Mammary epithelial cell (primary cell): Measurements from ENCODE around the gene ABCD3.
"Not testable (repeated sequence)": the region's sequence is repeated elsewhere in the genome, so short reads cannot be mapped to it uniquely, and the experiment has no call there.

Experiments used
- EZH2 ChIP-seq: IDR thresholded peaks from 2 replicates; pipeline ENCODE4 v1.6.1; 2012; ENCODE audit warnings: low read length, inconsistent platforms, borderline replicate concordance
- TF ChIP-seq, protein P1 (sequence below), 2 donors: IDR thresholded peaks in 1 of 2; conservative IDR thresholded peaks in 1 of 2; 2 replicates each; pipeline ENCODE4 v1.5.1; 2011 to 2012; ENCODE audit warnings: inconsistent platforms in 2 of 2, low read length in 2 of 2, mild to moderate bottlenecking in 2 of 2, control low read depth in 1 of 2, low read depth in 1 of 2; ENCODE audit not compliant: insufficient read depth in 1 of 2; ENCODE audit errors: extremely low read depth in 1 of 2

DNA sequence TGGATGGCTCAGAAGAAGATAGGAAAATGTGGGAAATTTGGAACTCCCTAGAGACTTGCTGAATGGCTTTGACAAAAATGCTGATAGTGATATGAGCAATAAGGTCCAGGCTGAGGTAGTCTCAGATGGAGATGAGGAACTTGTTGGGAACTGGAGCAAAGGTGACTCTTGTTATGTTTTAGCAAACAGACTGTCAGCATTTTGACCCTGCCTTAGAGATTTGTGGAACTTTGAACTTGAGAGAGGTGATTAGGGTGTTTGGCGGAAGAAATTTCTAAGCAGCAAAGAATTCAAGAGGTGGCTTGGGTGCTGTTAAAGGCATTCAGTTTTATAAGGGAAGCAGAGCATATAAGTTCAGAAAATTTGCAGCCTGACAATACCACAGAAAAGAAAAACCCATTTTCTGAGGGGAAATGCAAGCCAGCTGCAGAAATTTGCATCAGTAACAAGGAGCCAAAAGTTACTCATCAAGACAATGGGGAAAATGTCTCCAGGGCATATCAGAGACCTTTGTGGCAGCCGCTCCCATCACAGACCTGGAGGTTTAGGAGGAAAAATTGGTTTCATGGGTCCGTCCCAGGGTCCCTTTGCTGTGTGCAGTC is 10.8 kb downstream of the ABCD3 start:
- TF ChIP-seq, protein P1, sequence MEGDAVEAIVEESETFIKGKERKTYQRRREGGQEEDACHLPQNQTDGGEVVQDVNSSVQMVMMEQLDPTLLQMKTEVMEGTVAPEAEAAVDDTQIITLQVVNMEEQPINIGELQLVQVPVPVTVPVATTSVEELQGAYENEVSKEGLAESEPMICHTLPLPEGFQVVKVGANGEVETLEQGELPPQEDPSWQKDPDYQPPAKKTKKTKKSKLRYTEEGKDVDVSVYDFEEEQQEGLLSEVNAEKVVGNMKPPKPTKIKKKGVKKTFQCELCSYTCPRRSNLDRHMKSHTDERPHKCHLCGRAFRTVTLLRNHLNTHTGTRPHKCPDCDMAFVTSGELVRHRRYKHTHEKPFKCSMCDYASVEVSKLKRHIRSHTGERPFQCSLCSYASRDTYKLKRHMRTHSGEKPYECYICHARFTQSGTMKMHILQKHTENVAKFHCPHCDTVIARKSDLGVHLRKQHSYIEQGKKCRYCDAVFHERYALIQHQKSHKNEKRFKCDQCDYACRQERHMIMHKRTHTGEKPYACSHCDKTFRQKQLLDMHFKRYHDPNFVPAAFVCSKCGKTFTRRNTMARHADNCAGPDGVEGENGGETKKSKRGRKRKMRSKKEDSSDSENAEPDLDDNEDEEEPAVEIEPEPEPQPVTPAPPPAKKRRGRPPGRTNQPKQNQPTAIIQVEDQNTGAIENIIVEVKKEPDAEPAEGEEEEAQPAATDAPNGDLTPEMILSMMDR (conservative IDR thresholded peaks at IDR 0.05 in 1 of 2, IDR thresholded peaks at IDR 0.05 in 1 of 2; ENCODE audit: extremely low read depth in 1 of 2, insufficient read depth in 1 of 2, low read depth in 1 of 2, low read length in 2 of 2), result not testable (repeated sequence)
- not testable (repeated sequence) for TF ChIP-seq EZH2
